AML-193 (cell line): ENCODE data around the gene NKAIN2.
"Not testable (repeated sequence)": the region's sequence is repeated elsewhere in the genome, so short reads cannot be mapped to it uniquely, and the experiment has no call there.

Experiments used
- DNase-seq, 2 experiments: peaks; one replicate each; lab custom pipeline; 2025; lab: John Stamatoyannopoulos, UW

Gene NKAIN2

DNA sequence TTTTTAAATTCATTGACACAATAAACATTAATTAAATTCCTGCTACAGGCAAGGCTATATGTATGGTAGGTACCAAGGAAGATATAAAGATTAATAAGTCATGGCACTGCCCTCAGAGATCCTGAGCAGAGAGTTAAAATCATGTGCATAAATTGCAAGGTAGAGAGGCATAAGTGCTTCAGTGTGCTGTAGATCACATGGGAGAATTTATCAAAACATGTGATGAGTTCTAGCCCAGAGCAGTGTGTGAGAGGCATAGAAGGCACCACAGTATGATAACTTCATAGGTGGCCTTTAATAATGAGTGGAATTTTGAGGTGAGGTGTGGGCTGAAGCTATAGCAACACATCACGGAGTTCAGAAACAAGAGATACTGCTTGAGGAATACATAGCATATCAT, 692.7 kb downstream of the NKAIN2 start:
- no peak for DNase-seq

GRCh38 chr6:124512431-124512830, 708.8 kb downstream of the NKAIN2 start:
- no peak for DNase-seq

DNA sequence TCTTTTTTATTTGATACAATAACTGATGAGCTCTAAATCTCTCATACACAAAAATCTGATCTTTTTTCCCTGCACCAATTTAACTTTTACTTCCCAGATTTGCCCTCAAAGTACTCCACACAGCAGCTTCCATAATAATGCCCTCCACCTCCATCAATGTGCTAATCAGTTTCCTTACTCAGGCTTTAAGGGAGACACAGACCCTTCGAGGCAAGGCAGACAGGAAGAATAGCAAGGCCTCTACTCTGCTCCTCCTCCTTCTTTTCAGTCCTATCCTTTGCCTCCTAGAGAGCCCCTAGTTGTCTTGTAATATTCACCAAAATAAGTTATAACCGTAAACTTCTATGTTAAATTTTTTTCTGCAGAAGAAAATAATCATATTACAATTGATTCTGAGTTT, 713.7 kb downstream of the NKAIN2 start:
- DNase-seq: no peak

DNA sequence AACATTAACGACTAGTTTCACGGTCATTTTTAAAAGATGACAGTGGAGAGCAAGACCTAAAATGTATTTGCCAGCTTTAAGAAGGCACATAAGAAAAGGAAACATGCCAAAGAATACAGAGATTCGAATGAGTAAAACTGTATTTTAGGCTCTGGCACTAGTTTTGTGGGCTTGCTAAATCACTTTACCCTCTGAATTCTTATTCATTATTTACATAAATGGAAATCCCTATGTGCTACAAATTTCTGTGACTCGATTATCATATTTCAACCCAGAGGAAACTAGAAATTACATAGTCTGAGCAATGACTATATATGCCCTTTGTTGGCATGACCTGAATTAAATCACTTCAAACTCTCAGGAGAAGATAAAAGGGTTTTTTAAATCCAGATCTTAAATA, 716.8 kb downstream of the NKAIN2 start:
- DNase-seq: no peak

DNA sequence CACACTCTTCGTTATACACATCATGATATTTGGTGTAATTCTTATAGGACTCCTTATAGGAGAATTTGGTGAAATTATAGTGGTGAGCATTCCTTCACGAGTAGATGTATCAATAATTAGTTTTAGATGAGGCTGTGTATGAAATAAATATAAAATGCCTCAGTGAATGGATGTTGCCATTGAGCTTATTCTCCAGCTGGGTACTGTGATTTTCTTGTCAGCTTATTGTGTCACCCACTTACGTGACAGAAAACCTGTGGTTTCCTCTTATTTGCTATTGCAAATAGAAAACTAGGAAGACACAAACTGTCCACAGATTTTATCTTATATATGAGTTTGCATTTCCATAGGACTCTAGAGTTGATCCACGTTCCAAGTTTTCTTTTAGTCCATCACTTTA, 718.7 kb downstream of the NKAIN2 start:
- no peak for DNase-seq

DNA sequence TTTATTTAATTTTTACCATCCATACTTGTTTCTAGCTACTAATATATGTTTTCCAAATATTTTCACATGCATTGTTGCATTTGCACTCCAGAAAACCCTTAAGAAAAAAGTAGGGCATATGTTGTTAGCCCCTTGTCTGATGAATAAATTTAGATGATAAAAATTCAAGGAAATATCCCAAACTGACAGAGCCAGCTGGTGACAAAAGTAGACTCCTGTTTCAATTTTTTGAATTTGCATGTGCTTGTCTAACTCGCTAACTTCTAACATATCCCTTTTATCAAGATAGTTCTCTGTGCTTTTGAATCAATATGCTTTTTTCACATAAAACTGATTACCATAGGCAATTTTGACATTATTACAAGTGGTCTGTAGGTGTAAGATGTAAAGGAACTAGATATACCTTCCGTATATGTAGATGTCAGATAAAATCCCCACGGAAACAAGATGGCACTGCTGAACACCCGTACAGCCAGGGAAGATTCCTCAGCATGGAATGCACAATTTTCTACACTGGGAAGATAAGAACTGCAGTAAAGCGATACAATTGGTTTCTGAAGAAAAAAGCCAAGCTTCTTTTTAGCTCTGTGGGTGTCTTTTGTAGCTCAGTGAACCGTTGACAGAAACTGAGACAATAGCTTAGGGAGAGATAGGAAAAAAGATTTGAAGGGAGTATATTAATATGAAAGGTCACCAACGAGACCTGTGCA, 721.0 kb downstream of the NKAIN2 start:
- no peak for DNase-seq

- no peak for DNase-seq
These were observed 727.3 kb downstream of the NKAIN2 start for GRCh38 chr6:124530926-124531325.

GRCh38 chr6:124535299-124535698, 731.6 kb downstream of the NKAIN2 start:
- DNase-seq: no peak

GRCh38 chr6:124535746-124536145, 732.1 kb downstream of the NKAIN2 start:
- no peak for DNase-seq

DNA sequence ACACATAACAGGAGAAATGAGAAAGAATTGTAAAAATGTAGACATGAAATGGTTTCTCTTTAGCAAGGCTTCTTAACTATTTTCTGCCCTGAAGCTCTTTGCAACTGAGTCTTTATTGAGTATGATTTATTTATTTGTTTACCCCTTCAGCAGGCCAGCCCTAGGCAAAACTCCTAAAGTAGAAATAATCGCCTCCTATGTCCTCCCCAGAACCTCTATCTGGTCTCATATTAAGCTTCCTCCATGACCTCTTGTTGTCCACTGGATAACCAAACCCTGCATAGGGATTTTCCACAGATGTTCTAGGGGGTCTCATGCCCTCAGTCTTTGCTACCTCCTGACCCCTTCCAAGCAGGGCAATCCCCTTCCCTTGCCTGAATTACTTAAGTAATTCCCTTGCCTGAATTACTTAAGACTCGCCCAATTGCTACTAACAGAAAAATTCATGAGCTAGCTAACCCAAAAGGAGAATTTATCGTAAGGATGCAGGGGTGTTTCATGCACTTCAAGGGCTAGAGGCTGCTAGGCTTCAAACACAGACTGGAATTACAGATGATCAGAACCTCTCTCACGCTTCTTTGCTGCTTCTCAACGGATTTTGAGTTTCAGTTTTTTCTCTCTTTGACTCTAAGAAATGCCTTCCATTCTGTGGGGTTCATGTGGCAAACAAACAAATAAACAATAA, 732.6 kb downstream of the NKAIN2 start:
- DNase-seq: no peak

DNA sequence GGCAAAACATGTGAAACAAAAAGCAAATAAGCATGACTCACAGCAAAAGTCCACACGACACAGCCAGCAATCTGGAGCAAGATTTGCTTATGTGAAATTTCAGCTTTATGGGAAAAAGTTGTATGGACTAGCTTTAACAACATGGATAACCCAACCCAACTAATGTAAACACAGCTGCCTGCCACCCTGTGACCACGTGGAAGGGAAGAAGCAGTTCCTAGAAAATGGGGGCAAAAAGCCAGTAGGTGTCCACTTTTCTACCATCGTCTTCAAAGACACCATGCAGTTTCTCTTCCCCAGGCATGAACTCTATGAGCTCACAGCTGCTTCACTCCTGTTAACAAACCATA, 733.2 kb downstream of the NKAIN2 start:
- no peak for DNase-seq

- DNase-seq: no peak
These were observed 735.4 kb downstream of the NKAIN2 start for GRCh38 chr6:124539096-124539495.

DNA sequence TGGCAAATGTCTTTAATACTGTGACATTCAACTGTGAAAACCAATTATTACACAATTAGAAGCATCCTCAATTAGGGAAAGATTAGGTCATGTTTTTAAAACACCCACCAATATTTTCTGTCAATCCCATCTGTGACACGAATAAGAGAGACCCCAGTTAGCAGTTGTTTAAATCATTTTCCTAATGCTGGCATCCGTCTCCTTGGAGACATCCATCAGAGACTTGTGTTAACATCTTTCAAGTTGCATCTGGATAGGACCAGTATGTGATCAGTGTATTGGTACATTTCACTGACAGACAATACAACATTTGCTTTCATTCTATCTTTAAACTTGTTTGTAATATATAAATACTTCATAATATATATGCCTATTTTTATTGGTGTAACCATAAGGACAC, 737.9 kb downstream of the NKAIN2 start:
- DNase-seq: no peak

DNA sequence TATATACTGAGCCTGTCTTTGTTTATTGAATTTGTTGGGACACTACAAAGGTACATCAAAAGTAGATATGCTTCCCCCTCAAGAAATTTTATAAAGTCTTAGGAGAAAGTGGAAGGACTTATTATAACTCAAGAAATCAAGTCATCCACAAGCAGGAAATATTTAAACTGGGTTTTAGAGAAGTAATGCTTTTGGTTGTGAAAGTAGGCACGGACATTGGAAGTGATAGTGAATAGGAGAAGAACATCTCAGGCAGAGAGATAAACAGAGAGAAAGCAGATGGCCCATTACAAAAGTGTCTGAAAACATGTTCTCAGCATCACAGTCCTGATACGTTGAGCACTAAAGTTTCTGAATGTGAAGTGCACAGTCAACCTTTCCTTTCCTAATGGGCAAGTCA, 742.9 kb downstream of the NKAIN2 start:
- DNase-seq: no peak

DNA sequence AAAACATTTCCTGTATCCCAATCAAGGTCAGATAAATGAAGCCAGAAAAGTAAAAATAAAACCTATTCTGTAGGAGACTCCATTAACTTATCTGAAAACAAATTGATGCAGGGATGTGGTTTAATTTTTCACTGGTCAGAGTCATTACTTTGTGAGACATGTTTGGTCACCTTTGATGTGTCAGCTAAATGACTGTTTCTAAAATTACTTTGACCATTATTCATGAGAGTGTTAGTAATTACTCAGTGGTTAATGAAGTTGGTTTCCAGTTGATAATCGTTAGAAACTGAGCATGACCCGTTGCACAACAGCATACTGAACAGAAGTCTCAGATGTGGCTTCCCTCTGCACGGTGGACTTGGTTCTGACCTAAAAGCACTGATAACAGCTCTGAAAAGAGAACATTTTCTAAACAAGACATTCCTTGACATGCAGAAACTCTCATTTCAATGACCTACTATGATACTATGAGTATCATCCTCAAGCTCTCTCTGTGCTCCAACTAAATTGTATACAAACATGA, 748.1 kb downstream of the NKAIN2 start:
- no peak for DNase-seq

GRCh38 chr6:124557873-124558272, 754.2 kb downstream of the NKAIN2 start:
- no peak for DNase-seq

- not testable (repeated sequence) for DNase-seq
These were observed 756.4 kb downstream of the NKAIN2 start for GRCh38 chr6:124560078-124560477.

GRCh38 chr6:124560873-124561567, 757.4 kb downstream of the NKAIN2 start:
- no peak for DNase-seq

GRCh38 chr6:124561635-124562130, 758.0 kb downstream of the NKAIN2 start:
- no peak for DNase-seq

- not testable (repeated sequence) for DNase-seq
These were observed 760.5 kb downstream of the NKAIN2 start for GRCh38 chr6:124564125-124564524.

DNA sequence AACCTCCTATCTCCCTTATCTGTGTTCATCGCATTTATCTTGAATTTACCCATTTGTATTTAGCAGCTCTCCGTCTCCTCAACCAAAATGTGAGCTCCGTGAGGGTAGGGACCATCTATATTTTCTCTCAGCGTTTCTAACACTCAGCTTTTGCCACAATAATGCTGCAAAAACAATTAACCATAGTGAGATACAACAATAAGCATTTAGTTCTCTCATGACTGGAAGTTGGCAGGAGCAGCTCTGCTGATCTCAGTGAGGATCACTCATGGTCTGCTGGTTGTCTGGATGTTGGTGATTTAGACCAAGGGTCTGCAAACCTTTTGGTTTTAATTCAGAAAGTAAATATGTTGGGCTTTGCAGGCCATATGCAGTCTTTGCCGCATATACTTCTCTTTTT, 763.7 kb downstream of the NKAIN2 start:
- no peak for DNase-seq

GRCh38 chr6:124573953-124574352, 770.3 kb downstream of the NKAIN2 start:
- no peak for DNase-seq

- no peak for DNase-seq
These were observed 774.1 kb downstream of the NKAIN2 start for GRCh38 chr6:124577734-124578281.
